Uterus (tissue), 4 donors: Measurements from ENCODE around the gene CHADL. TPM values are rescaled to one million over a fixed set of nuclear protein-coding genes. Genes with fewer than 3 reads are reported as not detected.

Experiments
- DNase-seq, 2 donors: peaks; one replicate each; pipeline ENCODE4 v3.0.0-alpha.2; 2019 to 2020
- H3K27ac ChIP-seq, 2 donors: fragments of 200-600 bp; sonication (generic); 1 replicate in 1 of 2; 2 replicates in 1 of 2; pipeline ENCODE4 v1.5.1; 2016 to 2018
- H3K27me3 ChIP-seq, 2 donors: fragments of 200-600 bp; sonication (generic); one replicate each; pipeline ENCODE4 v1.5.1; 2018 to 2019; ENCODE audit warnings: control low read depth in 1 of 2
- H3K36me3 ChIP-seq, 2 donors: fragments of 200-600 bp; sonication (generic); one replicate each; pipeline ENCODE4 v1.5.1; 2019; ENCODE audit warnings: control low read depth in 1 of 2
- H3K4me1 ChIP-seq, 2 donors: fragments of 200-600 bp; sonication (generic); one replicate each; pipeline ENCODE4 v1.5.1; 2018 to 2019; ENCODE audit warnings: control low read depth in 1 of 2
- H3K4me3 ChIP-seq, 2 donors: fragments of 200-600 bp; sonication (generic); 1 replicate in 1 of 2; 2 replicates in 1 of 2; pipeline ENCODE4 v1.5.1; 2018 to 2019; ENCODE audit warnings: mild to moderate bottlenecking in 1 of 2
- H3K9me3 ChIP-seq, 2 donors: fragments of 200-600 bp; sonication (generic); one replicate each; pipeline ENCODE4 v1.5.1; 2019; ENCODE audit warnings: control low read depth in 1 of 2
- CTCF ChIP-seq, 4 experiments: fragments of 200-600 bp in 2 of 4; fragments of 450-650 bp in 2 of 4; sonication (generic) in 2 of 4; IDR thresholded peaks; one replicate each; pipeline ENCODE4 v1.5.1; 2016 to 2019; ENCODE audit warnings: antibody characterized with exemption in 4 of 4, mild to moderate bottlenecking in 2 of 4, moderate library complexity in 1 of 4
- POLR2A ChIP-seq, 2 donors: fragments of 450-650 bp; IDR thresholded peaks; one replicate each; pipeline ENCODE4 v1.6.1; 2016; ENCODE audit warnings: antibody characterized with exemption in 2 of 2, mild to moderate bottlenecking in 1 of 2, moderate library complexity in 1 of 2
- intact Hi-C: fragments of 100-400 bp; cut with DNase I; formaldehyde crosslinking; loops from one replicate; pipeline ENCODE4 v1.15.1; 2023; ENCODE audit warnings: low total_unique reads
- total RNA-seq, 4 donors: library from RNA; depleted of rRNA in 3 of 4; stranded (reverse); fragments of >200 nt in 3 of 4; gene quantifications; one replicate each; pipeline versions ENCODE4 v1.1.0 to v1.2.4, GENCODE V29; 2014 to 2023
- donor health status: DM: yes; HTN: yes; CAD: no.

Gene CHADL
- total RNA-seq, 4 donors from 2014 or later: 1.8 to 2.6 TPM; not detected in 2

DNA sequence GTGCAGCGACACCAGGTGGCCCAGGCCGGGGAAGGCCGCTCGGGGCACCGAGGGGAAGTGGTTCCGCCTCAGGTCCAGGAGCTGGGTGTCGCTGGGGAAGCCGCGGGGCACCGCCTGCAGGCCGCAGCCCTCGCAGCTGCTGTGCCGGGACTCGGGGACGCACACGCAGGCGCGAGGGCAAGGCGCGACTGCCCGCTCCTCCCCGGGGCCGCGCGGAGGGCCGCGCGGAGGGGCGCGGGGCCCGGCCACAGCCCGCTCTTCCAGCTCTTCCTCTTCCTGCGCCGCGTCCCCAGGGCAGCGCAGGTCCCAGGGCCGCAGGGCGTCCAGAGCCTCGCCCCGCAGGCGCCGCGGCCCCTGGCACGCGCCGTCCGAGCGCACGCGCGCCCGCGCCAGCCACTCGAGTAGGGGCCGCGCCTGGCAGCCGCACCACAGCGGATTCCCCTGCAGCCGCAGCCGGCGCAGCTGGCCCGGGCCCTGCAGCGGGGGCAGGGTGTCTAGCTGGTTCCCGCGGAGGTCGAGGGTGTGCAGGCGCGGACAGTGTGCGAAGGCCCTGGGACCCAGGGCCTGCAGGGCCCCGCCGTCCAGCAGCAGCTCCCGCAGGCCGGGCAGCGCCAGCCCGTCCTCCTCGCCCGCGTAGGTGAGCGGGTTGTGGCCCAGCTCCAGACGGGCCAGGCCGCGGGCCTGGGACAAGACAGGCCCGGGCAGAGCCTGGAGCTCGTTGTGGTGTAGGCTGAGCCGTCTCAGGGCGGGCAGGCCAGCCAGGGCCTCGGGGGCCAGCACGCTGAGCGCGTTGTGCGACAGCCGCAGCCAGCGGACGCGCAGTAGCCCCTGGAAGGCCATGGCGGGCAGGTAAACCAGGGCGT is 2.8 kb downstream of the CHADL start:
- H3K4me1 ChIP-seq: peaks cover 0 to 9% of the 10 kb centered on the region in 2 donors
- H3K27ac ChIP-seq: no peak overlapping the region
- H3K9me3 ChIP-seq: no peaks in the 10 kb centered on the region
- H3K27me3 ChIP-seq: no peaks in the 10 kb centered on the region
- H3K4me3 ChIP-seq: peak overlapping the region; percentile 2 to 44
- intact Hi-C loops: no loop called here
- peak in 1 of 2 donors; percentile 54 for DNase-seq
- H3K36me3 ChIP-seq: no peaks in the 10 kb centered on the region
- TF ChIP-seq CTCF (IDR thresholded peaks at IDR 0.05): peak in 3 of 4 experiments; percentile 53 to 57 (median 54)
- TF ChIP-seq POLR2A (IDR thresholded peaks at IDR 0.05): no peak

DNA sequence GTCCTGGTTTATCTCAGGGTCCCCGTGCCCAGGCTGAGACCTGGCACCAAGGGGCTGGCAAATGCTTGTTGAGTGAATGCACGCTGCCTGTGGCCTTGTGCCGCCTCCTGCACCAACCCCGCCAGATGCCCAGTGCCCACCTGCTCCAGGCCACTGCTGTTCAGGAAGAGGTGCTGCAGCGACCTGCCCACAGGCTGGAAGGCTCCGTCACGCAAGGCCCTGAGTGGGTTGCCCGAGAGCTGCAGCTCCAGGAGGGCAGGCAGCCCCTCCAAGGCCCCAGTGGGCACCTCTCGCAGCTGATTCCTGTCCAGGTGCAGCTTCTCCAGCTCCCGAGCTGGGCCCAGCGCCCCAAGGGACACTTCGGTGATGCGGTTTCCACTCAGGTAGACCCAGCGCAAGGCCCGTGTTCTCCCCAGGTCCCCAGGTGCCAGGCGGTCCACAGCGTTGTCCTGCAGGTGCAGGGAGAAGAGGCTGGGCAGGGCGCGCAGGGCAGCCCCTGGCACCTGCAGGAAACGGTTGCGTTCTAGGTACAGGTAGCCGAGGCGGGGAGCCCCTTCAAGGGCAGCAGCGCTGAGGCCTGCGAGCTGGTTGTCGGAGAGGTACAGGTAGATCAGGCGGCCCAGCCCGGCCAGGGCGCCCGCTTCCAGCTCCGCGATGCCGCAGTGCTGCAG is 3.6 kb downstream of the CHADL start:
- intact Hi-C loops: no loop called here
- H3K27ac ChIP-seq: no peak overlapping the region
- H3K36me3 ChIP-seq: no peaks in the 10 kb centered on the region
- H3K27me3 ChIP-seq: no peaks in the 10 kb centered on the region
- no peaks in the 10 kb centered on the region for H3K9me3 ChIP-seq
- peak overlapping the region; percentile 2 to 44 for H3K4me3 ChIP-seq
- TF ChIP-seq CTCF (IDR thresholded peaks at IDR 0.05) (peak in 1 of 4 experiments; percentile 28), POLR2A (IDR thresholded peaks at IDR 0.05) (no peak)
- peaks cover 0 to 9% of the 10 kb centered on the region in 2 donors for H3K4me1 ChIP-seq
- DNase-seq: no peak

GRCh38 chr22:41234815-41235695 is 5.7 kb downstream of the CHADL start:
- no peaks in the 10 kb centered on the region for H3K27me3 ChIP-seq
- no peak overlapping the region for H3K4me3 ChIP-seq
- H3K9me3 ChIP-seq: no peaks in the 10 kb centered on the region
- TF ChIP-seq POLR2A (IDR thresholded peaks at IDR 0.05): no peak
- TF ChIP-seq CTCF (IDR thresholded peaks at IDR 0.05): no peak
- H3K27ac ChIP-seq: no peak overlapping the region
- DNase-seq: no peak
- intact Hi-C loops: no loop called here
- peaks cover 0 to 9% of the 10 kb centered on the region in 2 donors for H3K4me1 ChIP-seq
- no peaks in the 10 kb centered on the region for H3K36me3 ChIP-seq

DNA sequence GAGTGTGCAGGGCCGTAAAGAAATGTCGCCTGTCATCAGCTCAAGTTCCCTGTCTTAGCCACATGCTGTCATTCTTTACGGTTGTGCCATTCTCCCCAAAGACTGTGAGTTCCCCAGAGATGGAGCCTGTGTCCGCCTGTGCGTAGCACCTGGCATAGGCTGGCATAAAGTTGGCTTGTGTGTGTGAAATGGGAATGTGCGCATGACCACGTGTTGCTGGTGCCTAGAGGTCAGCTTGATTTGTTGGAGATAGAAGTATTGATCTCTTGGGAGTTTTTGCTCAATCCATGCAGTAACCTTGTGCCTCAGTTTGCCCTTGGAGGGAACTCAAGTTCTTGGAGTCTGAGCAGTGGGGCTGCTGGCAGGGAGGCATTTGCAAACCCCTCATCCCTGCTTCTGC is 9.4 kb downstream of the CHADL start:
- intact Hi-C loops: no loop called here
- Histone ChIP-seq H3K4me3 (no peak overlapping the region), H3K27me3 (no peaks in the 10 kb centered on the region), H3K36me3 (no peaks in the 10 kb centered on the region), H3K4me1 (no peaks in the 10 kb centered on the region), H3K27ac (no peak overlapping the region), H3K9me3 (no peaks in the 10 kb centered on the region)
- DNase-seq: no peak
- TF ChIP-seq POLR2A (IDR thresholded peaks at IDR 0.05) (no peak), CTCF (IDR thresholded peaks at IDR 0.05) (no peak)
